Right forelimb (tissue), 1 donor: ENCODE results near the gene MED16.
"Not testable (repeated sequence)": the region's sequence is repeated elsewhere in the genome, so short reads cannot be mapped to it uniquely, and the experiment has no call there.

Experiments used
- DNase-seq: peaks from one replicate; pipeline ENCODE4 v3.0.0-alpha.2; 2018

The MED16 gene

DNA sequence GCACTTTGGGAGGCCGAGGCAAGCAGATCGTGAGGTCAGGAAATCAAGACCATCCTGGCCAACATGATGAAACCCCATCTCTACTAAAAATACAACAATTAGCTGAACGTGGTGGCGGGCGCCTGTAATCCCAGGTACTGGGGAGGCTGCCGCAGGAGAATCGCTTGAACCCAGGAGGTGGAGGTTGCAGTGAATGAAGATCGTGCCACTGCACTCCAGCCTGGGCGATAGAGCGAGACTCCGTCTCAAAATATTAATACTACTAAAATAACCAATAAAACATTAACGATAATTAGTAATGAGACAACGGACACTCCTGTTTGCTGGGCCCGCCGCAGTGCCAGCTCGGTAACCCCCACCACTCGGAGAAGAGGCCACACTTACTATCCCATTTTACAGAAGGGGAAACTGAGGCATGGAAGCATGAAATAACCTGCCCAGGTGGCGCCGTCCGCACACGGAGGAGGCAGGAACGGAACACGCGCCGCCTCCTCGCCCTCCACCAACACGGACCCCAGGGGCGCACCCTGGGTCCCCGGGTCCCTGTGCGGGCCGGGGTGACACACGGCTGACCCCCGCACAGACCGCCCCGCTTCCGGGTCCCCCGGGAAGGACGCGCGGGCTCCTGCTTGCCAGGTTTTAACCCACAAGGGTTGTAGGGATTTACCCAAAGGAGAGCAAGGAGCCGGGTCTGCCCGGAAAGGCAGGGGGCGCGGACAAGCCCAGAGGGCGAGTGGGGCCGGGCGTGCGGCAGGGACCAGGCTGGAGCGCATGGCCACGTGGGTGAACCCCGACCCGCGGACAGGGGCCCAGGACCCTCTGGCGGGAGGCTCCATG, 18.4 kb upstream of the MED16 start:
- no peak for DNase-seq

DNA sequence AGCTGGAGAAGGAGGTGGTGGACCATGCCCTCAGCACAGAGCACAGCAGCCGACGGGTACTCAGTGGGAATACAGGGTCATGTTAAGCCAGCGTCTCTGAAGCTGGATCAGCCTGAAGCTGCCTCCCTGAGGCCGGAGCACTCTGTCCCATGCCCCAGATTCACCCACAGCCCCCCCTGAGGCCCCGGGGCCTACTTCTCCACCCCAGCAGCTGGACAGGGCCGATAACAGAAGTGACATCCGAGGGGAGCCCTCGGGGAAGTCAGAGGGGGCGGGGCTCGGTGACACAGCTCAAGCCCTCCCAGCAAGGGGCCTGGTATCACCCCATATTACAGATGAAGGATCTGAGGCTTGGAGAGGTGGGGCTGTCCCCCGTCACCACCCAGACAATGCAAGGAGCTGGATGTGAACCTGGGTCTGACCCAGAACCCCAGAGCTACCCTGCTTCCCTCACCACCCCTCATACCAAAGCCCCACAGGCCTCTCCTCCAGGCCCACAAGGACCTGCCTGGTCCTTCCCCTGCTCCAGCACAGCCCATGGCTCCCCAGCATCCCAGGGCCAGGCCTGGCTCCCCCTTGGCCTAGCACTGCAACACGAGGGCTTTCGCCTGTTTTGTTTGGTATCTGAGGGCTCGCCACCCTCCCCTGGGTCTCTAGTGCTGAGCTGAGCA, 14.3 kb upstream of the MED16 start:
- no peak for DNase-seq

DNA sequence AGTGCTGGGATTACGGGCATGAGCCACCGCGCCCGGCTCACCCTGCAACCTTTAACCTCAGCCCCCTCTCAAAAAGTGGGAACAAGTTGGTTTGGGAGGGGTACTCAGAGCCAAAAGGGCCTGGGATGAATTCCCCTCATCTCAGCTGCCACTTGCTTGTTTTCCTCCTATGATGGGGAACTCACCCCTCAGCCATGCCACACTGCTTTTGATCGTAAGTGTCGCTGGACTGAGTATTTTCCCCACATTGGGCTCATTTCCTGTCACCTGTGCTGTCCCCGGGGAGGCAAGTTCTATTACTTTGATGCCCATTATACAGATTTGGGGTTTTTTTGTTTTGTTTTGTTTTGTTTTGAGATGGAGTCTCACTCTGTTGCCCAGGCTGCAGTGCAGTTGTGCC, 13.5 kb upstream of the MED16 start:
- no peak for DNase-seq

- no peak for DNase-seq
Measured at GRCh38 chr19:904545-904944, 11.6 kb upstream of the MED16 start.

DNA sequence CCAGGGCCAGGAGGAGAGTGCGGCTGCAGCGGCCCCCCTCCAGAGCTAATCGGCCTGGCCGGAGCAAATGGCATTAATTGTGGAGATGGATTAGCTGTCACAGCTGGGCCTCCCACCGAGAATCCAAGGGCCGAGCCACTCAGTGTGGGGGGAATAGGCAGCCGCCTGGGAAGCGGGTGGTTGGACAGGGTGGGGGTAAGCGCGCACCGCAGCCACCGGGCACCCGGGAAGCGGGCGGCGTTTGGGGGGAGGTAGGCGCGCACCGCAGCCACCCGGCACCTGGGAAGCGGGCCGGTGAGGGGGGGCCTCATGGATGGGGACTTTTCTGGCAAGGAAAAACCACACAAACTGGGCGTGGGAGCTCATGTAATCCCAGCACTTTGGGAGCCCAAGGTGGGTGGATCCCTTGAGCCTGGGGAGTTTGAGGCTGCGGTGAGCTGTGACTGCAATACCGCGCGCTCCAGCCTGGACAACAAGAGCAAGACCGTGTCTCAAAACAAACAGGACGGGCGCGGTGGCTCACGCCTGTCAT, 10.3 kb upstream of the MED16 start:
- DNase-seq = no peak

DNA sequence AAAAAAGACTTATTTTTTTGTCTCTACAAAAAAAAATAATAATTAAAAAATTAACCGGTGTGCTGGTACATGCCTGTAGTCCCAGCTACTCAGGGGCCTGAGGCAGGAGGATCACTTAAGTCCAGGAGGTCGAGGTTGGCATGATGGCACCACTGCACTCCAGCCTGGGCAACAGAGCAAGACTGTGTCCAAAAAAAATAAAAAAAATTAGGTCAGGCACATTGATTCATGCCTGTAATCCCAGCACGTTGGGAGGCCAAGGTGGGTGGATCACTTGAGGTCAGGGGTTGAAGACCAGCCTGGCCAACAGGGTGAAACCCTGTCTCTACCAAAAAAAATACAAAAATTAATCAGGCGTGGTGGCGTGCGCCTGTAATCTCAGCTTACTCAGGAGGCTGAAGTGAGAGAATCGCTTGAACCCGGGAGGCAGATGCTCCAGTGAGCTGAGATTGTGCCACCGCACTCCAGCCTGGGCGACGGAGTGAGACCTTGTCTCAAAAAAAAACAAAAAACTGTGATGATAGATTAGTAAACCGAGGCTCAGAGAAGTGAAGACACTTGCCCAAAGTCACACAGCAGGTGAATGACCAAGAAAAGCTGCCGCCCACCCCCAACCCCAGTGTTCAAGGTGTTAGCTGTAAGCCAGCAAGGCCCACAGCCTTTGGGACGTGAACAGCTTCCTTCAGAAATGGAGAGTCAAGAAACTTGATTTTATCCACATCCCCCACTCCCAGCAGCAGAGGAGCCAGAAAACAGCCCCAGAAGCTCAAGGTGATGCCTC, 9.6 kb upstream of the MED16 start:
- DNase-seq = no peak

GRCh38 chr19:902093-902370, 9.0 kb upstream of the MED16 start:
- no peak for DNase-seq

- DNase-seq = no peak
Measured at GRCh38 chr19:901216-902092, 8.5 kb upstream of the MED16 start.

- no peak for DNase-seq
Measured at GRCh38 chr19:900302-901111, 7.5 kb upstream of the MED16 start.

DNA sequence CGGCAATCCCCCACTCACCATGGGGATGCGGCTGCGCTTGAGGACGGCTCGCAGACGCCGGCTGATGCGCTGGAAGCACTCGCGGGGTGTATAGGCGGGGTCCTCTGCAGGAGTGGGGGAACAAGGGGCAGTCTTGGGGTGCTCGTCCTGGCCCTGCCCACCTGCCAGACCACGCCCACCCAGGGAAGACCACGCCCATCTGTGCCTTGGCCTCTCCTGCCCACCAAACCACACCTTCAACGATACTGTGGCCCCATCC, 7.0 kb upstream of the MED16 start:
- DNase-seq = no peak

DNA sequence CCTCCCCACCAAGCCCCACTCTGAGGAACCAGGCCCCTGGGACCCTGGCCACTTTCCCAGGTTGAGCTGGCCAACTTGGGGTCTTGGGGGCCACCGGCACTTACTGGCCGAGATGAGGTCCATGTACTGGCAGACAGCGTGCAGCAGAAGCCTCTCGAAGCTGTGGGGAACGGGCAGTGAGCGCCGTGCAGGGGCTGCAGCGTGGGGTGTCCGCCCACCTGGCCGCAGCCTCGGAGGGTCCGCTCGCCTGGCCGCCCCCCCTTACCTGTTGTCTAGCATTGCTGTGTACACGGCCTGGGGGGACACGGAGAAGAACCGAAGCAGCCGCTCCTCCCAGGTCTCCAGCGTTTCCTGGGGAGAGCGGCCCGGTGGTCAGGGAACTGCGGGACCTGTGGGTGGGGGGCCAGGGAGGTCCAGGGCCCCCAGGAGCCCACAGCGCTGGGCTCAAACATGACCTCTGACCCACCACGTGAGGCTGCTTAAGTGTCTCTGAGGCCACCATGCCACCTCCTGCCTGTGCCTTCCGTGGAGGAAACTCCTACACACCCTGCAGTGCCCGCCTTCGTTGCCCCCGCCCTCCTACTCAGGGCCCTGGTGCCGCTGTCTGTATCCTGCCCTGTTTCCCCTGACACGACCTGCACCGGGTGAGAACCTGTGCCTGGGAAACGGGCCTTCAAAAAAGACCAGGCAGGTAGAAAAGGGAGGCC, 6.5 kb upstream of the MED16 start:
- DNase-seq = no peak

DNA sequence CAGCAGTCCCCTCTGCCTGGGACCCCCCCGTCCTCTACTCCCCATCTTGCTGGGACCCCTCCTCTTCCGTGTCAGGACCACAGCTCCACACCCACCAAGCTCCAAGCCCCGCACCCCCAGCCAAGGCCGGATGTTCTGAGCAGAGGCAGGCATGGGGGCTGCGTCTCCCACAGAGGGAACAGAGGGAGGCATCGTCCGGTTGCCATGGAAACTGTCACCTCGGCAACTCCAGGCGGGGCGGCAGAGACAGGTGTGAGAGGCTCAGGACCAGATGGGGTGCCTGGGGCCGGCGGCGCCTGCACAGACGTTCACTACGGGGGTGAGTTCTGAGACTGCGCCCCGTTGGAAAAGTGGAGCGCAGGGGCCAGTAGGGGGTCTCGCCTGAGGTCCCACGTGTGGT, 5.7 kb upstream of the MED16 start:
- DNase-seq = no peak

GRCh38 chr19:897442-898039, 4.6 kb upstream of the MED16 start:
- DNase-seq = no peak

GRCh38 chr19:896999-897398, 4.0 kb upstream of the MED16 start:
- DNase-seq = no peak

- no peak for DNase-seq
Measured at GRCh38 chr19:896434-896833, 3.4 kb upstream of the MED16 start.

- DNase-seq = no peak
Measured at GRCh38 chr19:892243-892893, 619 bp downstream of the MED16 start.

GRCh38 chr19:891421-892200, 1.4 kb downstream of the MED16 start:
- not testable (repeated sequence) for DNase-seq

DNA sequence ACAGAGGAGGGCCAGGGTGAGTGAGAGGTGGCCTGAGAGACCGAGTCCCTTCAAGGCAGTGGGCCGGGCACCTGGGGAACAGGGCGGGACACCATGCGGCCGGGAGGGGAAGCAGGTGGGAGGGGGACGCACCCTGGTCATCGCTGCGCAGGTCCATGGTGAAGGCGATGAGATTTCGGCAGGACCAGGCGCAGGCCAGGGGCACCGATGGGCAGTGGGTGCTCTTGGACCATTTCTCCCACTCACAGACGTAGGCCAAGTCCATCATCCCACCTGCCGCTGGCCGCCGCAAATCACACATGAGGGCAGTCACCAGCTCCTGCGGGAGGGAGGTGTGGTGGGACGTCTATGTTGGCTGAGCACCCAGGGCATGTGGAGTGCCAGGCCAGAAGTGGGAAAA, 2.2 kb downstream of the MED16 start:
- no peak for DNase-seq

- DNase-seq = no peak
Measured at GRCh38 chr19:889662-890295, 3.2 kb downstream of the MED16 start.
